Right lobe of liver (tissue), 6 donors: Measurements from ENCODE around the gene KRT10. TPM values are rescaled to one million over a fixed set of nuclear protein-coding genes. Genes with fewer than 3 reads are reported as not detected.
A peak's percentile ranks its signal among the peaks of the same experiment; 100 is the strongest.

Source experiments
- ATAC-seq, 4 donors: fragments of 200-7000 bp; cut with Tn5 transposase; one replicate each; pipeline ENCODE4 v1.9.1; 2020; ENCODE audit warnings: mild to moderate bottlenecking in 4 of 4, moderate library complexity in 4 of 4
- DNase-seq, 3 donors: peaks; one replicate each; pipeline ENCODE4 v3.0.0-alpha.2; 2020
- H3K27ac ChIP-seq, 3 donors: fragments of 200-600 bp; one replicate each; pipeline ENCODE4 v1.8.0; 2022
- H3K27me3 ChIP-seq, 2 donors: fragments of 200-600 bp; one replicate each; pipeline ENCODE4 v1.8.0; 2022
- H3K36me3 ChIP-seq, 4 donors: fragments of 200-600 bp; sonication (generic) in 1 of 4; one replicate each; pipeline versions ENCODE4 v1.5.1 to v1.8.0; 2017 to 2022; ENCODE audit warnings: control low read depth in 1 of 4
- H3K4me1 ChIP-seq, 4 donors: fragments of 200-600 bp; sonication (generic) in 1 of 4; one replicate each; pipeline versions ENCODE4 v1.5.1 to v1.8.0; 2017 to 2022; ENCODE audit warnings: control low read depth in 1 of 4
- H3K4me3 ChIP-seq, 3 donors: fragments of 200-600 bp; one replicate each; pipeline ENCODE4 v1.8.0; 2022
- H3K9me3 ChIP-seq, 4 donors: fragments of 200-600 bp; sonication (generic) in 1 of 4; one replicate each; pipeline versions ENCODE4 v1.5.1 to v1.8.0; 2017 to 2022; ENCODE audit warnings: control low read depth in 1 of 4
- POLR2A ChIP-seq: fragments of 450-650 bp; IDR thresholded peaks from one replicate; pipeline ENCODE4 v1.6.1; 2017; ENCODE audit warnings: antibody characterized with exemption, mild to moderate bottlenecking
- WGBS: methylation state at CpG from one replicate; pipeline ENCODE4 v1.1.6; 2018; ENCODE audit warnings: low coverage, low lambda C conversion rate; ENCODE audit not compliant: insufficient coverage; ENCODE audit errors: missing lambda C conversion rate; 5-methylcytosine and 5-hydroxymethylcytosine counted together
- intact Hi-C, 2 donors: fragments of 100-400 bp; cut with DNase I; formaldehyde crosslinking; loops; one replicate each; pipeline versions ENCODE4 v1.11.2 to v1.14.1; 2022
- total RNA-seq, 6 experiments: library from RNA; depleted of rRNA in 2 of 6; stranded (reverse); fragments of >200 nt in 2 of 6; fragmentation: NEBNext Ultra II Directional in 3 of 6; extraction: Animal tissue kit (Norgen Biotek cat#: 25700) in 3 of 6; gene quantifications; one replicate each; pipeline versions ENCODE4 v1.1.0 to v1.2.4, GENCODE V29; 2016 to 2023
- TF ChIP-seq, protein P1 (sequence below), 4 donors: fragments of 200-600 bp in 3 of 4; fragments of 450-650 bp in 1 of 4; IDR thresholded peaks; one replicate each; pipeline versions ENCODE4 v1.5.1 to v1.8.0; 2016 to 2022; ENCODE audit warnings: antibody characterized with exemption in 4 of 4, mild to moderate bottlenecking in 2 of 4
- donor health status: DM: no; HTN: yes; CAD: no.
- donor health status: DM: no; HTN: no; CAD: no.
- donor health status: DM: no; HTN: no; CAD: no.
- donor health status: DM: no; HTN: yes; CAD: no.
- donor health status: DM: no; HTN: yes; CAD: no.

KRT10 gene
- total RNA-seq, 6 experiments from 2014 or later: 11.4 to 20.4 (median 17.4) TPM

DNA sequence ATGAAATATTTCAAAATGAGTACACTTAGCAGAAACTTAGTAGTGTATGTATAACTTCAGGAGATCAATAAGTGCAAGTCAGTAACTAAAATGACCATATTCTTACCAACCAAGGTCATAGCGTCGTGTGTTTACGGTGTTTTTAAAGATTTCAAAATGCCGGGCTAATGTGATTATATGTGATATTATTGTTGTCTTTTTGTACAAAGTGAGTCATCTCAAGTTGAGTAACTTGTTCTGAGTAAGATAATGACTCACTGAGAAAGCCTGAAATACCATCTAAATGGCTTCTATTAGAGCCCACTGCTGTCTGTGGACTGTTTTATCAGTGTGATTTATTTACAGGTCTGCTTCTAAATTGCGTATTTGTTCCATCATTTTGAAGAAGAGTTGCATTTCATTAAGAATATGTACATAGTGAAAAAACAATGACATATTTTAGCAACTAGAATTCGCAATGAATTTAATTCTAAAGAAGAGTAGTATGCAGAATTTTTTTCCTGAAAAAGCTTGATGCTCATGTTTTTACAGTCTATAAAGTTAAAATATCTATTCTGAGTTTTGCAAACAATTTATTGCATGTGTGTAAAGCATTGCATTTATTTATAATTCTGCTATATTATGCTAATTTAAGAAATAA lies 31.9 kb upstream of the KRT10 start:
- intact Hi-C loops: no loop called here
- H3K36me3 ChIP-seq: no peaks in the 10 kb centered on the region
- no peaks in the 10 kb centered on the region for H3K9me3 ChIP-seq

DNA sequence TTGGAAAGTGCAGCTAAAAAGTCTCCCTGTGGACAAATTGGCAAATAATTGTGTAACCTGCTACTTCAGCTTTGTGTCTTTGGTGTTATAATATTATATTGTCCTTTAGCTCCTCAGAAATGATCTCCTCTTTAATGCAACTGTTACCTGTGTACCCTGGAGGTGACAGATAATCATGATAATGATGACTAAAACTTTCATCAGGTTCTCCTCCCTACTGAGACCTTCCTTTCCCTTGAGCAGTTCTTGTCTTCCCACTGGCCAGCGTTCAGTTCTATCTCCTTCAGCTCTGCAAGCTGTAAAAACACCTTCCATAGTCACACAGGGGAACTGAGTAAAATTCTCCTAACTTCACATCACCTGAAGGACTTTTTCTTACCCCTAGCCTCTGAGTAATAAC lies 29.9 kb upstream of the KRT10 start:
- H3K27ac ChIP-seq: no peak overlapping the region
- no peaks in the 10 kb centered on the region for H3K27me3 ChIP-seq
- DNase-seq (no peak), ATAC-seq (no peak)
- H3K4me3 ChIP-seq: no peak overlapping the region
- H3K36me3 ChIP-seq: no peaks in the 10 kb centered on the region
- 58% methylated on average over 1 of the region's 1 CpG for WGBS
- H3K4me1 ChIP-seq: no peaks in the 10 kb centered on the region
- intact Hi-C loops: no loop called here
- no peaks in the 10 kb centered on the region for H3K9me3 ChIP-seq
- TF ChIP-seq, protein P1, sequence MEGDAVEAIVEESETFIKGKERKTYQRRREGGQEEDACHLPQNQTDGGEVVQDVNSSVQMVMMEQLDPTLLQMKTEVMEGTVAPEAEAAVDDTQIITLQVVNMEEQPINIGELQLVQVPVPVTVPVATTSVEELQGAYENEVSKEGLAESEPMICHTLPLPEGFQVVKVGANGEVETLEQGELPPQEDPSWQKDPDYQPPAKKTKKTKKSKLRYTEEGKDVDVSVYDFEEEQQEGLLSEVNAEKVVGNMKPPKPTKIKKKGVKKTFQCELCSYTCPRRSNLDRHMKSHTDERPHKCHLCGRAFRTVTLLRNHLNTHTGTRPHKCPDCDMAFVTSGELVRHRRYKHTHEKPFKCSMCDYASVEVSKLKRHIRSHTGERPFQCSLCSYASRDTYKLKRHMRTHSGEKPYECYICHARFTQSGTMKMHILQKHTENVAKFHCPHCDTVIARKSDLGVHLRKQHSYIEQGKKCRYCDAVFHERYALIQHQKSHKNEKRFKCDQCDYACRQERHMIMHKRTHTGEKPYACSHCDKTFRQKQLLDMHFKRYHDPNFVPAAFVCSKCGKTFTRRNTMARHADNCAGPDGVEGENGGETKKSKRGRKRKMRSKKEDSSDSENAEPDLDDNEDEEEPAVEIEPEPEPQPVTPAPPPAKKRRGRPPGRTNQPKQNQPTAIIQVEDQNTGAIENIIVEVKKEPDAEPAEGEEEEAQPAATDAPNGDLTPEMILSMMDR (IDR thresholded peaks at IDR 0.05): no peak
- no peak for TF ChIP-seq POLR2A

More for the DNA sequence above, 31.9 kb upstream of the KRT10 start:
- Histone ChIP-seq H3K27ac (no peak overlapping the region), H3K4me1 (no peaks in the 10 kb centered on the region), H3K4me3 (no peak overlapping the region), H3K27me3 (no peaks in the 10 kb centered on the region)
- no peak for TF ChIP-seq POLR2A
- TF ChIP-seq, protein P1 (IDR thresholded peaks at IDR 0.05): no peak
- WGBS: 43% methylated on average over 6 of the region's 6 CpGs
- ATAC-seq (peak in 1 of 4 donors; percentile 68), DNase-seq (no peak)

DNA sequence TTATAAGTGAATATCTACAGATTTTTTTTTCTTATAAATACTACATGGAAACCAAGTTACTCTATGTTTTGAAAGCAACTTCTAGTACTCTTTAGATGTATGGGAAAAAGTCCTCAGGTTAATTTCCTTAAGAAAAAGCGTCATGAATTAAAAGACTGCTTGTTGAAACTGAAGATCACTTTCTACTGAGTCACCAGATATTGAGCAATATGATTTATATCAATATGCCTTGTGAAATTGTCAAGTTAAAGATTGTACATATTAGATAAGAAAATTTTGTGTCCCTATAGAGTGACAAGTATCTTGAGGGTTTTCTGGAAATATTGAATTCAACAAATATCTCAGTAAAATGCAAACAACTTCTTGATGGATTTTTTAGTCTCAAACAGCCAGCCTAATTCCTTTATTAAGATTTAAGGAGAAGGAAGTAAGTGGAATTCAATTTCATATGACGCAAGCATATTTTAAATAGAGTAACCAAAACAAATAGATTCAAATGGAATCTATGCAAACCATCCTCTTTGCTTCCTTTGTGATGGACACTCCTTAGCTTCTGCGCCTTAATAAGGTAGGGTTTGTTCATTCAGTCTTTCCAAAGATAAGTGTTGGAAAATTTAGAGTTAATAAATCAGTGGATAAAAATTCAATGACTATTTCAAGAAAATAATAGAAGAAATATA lies 28.0 kb upstream of the KRT10 start:
- Histone ChIP-seq H3K27ac (no peak overlapping the region), H3K4me3 (no peak overlapping the region), H3K4me1 (no peaks in the 10 kb centered on the region), H3K9me3 (no peaks in the 10 kb centered on the region), H3K36me3 (no peaks in the 10 kb centered on the region), H3K27me3 (no peaks in the 10 kb centered on the region)
- TF ChIP-seq, protein P1 (IDR thresholded peaks at IDR 0.05): no peak
- no peak for TF ChIP-seq POLR2A
- DNase-seq (no peak), ATAC-seq (no peak)
- intact Hi-C loops: no loop called here
- 83% methylated on average over 3 of the region's 3 CpGs for WGBS

DNA sequence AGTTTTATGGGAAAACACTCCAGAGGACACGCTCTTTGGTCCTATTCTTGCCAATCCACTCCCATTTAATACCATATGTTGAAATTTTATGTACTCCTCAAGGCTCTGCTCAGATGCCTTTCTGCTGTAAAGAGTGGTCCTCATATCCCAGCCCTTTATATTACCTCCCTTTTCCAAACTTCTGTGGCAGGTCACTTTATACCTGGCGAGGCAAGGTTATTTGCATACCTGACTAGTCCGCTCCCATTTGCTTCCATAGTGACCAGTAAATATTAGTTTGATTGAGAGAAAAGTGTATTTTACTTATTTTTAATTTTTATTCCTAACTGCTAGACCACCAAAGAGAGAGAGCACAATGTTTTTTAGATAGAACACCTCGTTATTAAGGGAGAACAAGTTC lies 27.3 kb upstream of the KRT10 start:
- Histone ChIP-seq H3K27ac (no peak overlapping the region), H3K27me3 (no peaks in the 10 kb centered on the region), H3K36me3 (no peaks in the 10 kb centered on the region), H3K4me3 (no peak overlapping the region), H3K4me1 (no peaks in the 10 kb centered on the region), H3K9me3 (no peaks in the 10 kb centered on the region)
- ATAC-seq: no peak
- intact Hi-C loops: no loop called here
- TF ChIP-seq, protein P1 (IDR thresholded peaks at IDR 0.05): no peak
- DNase-seq: no peak
- WGBS: 65% methylated on average over 3 of the region's 4 CpGs
